ENCODE results near the gene BMP6.

BMP6 gene

DNA sequence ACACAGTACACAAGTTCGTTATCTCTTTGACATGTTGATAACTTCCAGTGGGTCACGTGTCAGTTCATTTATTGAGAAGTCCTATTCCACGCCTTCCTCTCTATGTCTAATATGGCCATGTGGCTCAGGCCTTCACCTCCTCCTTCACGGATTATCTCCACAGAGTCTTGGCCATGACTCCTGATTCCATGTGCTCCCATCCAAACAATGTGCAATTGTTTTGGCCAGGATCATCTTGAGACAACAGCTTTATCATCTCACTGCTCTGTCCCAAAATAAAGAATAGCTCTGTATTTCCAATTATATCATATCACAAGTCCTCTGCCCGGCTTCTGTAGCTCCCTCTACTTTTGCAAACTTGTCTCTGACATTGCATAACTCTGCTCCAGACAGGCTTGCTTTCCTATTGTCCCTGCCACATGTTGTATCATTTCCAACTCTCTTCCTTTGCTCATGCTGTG is 195.8 kb downstream of the BMP6 start:
- no peak overlapping the region for H3K27ac Mint-ChIP-seq
- H3K36me3 Mint-ChIP-seq (ENCODE audit: low read depth): peaks cover 8% of the 10 kb centered on the region
- no peaks in the 10 kb centered on the region for H3K4me1 Mint-ChIP-seq (ENCODE audit: low read depth)
- no peak overlapping the region for H3K4me3 Mint-ChIP-seq
- peaks cover 15% of the 10 kb centered on the region for H3K9me3 Mint-ChIP-seq
- H3K27me3 Mint-ChIP-seq: peaks cover 12% of the 10 kb centered on the region

DNA sequence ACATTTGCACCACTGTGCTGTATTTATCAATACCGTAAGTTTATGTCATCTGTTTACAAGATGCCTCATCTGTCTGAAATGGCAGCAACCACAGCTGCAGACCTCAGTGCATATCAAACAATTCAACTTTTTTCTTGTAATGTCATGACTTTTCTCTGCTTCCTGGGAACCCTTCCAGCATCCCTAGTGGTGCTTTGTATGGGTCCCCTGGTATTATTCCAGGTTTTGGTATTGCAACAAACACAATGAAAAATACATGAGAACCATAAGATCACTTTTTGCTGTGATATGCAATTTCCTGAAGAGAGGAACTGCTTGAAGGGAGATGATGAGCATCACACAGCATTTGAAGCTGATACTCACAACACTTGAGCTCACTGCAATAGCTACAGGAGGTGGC is 196.7 kb downstream of the BMP6 start:
- no peak overlapping the region for H3K27ac Mint-ChIP-seq
- H3K9me3 Mint-ChIP-seq: peaks cover 18% of the 10 kb centered on the region
- H3K36me3 Mint-ChIP-seq (ENCODE audit: low read depth): peaks cover 8% of the 10 kb centered on the region
- no peak overlapping the region for H3K4me3 Mint-ChIP-seq
- H3K27me3 Mint-ChIP-seq: peaks cover 16% of the 10 kb centered on the region
- no peaks in the 10 kb centered on the region for H3K4me1 Mint-ChIP-seq (ENCODE audit: low read depth)

DNA sequence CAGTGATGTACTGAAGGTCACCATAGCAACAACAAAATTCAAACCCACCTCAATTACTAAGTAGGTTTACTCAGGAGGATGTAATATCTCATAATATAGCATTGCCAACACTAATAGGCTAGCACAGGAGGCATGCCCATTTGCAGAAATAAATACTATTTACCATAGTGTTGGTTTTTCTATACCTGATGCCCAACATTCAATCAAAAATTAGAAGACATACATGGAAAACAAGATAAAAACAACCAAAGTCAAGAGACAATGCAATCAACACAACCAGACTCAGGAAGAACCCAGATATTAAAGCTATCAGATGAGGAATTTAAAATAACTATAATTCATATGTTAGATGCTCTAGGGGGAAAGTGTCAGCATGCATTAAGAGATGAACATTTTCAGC is 199.0 kb downstream of the BMP6 start:
- H3K27me3 Mint-ChIP-seq: peaks cover 18% of the 10 kb centered on the region
- H3K36me3 Mint-ChIP-seq (ENCODE audit: low read depth): peaks cover 8% of the 10 kb centered on the region

More for the DNA sequence above, 199.0 kb downstream of the BMP6 start:
- Mint-ChIP-seq H3K4me1 (ENCODE audit: low read depth) (no peaks in the 10 kb centered on the region), H3K4me3 (no peak overlapping the region), H3K27ac (no peak overlapping the region), H3K9me3 (peaks cover 18% of the 10 kb centered on the region)
